Stimulated activated CD8-positive, alpha-beta memory T cell treated with anti-CD3 and anti-CD28 coated beads, Interleukin-15, amount 100 ng/mL, for 1 hour (primary cell): ENCODE measurements around the gene PDGFB.

Experiments
- DNase-seq: peaks from one replicate; pipeline ENCODE4 v3.0.0-alpha.2; 2020; ENCODE audit warnings: low read depth

Gene PDGFB

GRCh38 chr22:39175353-39176142, 69.2 kb downstream of the PDGFB start:
- no peak for DNase-seq

DNA sequence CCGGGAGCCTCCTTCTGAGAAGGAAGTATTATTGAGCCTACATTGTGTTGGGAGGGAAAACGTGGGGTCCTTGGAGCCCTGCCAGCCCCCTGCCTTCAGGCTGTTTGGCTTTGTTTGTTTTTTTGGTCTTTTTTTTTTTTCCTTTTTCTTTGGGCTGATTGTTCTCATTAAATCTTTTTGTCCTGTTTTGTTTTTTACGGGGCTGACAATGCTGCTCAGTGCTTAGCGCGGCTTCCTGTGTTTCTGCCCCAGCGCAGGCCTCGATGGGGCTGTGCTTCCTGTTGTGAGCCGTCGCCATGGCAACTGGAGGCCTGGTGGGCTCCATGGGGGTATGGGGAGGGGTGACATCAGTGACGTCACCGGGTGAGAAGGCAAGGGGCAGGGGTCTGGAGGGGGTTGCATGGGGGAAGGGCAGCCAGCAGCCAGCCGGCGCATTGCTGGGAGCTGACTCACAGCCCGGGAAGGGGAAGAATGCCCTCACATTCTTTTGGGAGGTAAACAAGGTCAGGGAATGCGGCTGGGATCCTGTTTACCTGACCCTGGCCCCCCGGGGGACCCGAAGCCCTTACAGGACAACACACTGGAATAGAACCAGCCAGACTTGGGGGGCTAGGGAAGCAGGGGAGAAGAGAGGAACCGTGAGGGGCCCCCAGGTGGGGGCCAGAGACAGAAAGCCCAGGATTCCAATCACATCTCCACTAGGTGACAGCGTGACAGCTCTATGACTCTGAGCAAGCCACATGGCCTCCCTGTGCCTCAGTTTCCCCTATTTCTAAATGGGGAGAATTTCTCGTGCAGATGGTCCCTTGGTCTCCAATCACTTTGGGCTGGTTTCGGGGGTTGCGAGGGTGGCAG, 70.1 kb downstream of the PDGFB start:
- DNase-seq = peak; percentile 57

DNA sequence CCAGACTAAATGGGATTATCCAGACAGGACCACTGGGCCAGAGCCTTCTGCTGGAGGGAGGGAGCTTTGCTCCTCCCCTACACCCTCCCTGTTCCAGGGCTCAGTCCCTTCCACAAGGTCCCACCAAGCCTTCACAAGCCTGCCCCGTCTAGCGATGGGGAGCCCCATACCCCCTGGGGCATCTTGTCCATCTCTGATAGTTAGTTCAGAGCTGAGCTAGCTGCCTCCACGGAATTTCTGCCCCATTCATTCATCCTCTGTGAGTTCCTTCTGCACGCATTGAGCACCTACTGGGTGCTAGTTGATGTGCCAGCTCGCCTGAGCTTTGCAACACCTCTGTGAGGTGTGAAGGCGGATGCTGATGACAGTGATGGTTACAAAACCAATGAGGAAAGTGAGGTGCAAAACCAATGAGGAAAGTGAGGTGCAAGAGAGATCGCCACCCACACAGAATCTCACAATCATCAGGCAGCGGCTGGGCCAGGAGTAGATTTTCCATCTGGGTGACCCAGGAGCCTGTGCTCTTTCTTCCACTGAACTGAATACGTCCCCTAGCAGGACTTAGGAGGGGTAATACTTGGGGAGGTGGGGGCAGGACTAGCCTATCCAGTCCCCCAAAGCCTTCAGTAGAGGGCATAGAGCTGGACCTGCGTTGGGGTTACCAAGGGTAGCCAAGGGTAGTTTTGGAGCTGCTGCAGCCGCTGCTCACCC, 70.8 kb downstream of the PDGFB start:
- DNase-seq = no peak
